ENCODE results near the gene PILRB.
"Not testable (repeated sequence)": the region's sequence is repeated elsewhere in the genome, so short reads cannot be mapped to it uniquely, and the experiment has no call there.

The PILRB gene

DNA sequence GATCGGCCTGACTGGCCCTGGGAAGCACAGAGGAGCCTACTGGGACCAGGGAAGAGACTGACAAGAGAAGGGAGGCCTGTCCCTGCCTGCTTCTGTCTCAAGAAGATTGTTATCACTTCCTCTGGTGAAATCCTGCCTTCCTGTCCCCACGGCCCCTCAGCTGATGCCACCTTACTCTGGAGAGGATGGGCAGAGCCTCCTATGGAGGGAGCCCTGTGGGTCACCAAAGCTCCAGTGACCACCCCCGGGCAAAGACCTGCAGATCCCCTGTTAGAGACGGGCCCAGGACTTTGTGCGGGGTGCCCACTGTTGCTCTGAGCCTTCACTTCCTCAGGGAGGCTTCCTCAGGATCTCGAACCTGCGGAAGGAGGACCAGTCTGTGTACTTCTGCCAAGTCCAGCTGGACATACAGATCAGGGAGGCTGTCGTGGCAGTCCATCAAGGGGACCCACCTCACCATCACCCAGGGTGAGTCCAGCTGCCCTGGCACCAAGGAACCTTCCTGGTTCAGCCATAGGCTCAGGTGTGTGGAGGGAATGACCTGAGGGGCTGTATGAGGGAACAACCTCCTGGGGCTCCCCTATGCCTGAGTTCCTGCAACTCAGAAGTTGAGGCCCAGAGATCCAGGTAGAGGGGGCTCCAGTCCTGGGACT lies 1.4 kb upstream of the PILRB start:
- DNase-seq (ENCODE audit: low read depth in 2 of 2), result no peak

DNA sequence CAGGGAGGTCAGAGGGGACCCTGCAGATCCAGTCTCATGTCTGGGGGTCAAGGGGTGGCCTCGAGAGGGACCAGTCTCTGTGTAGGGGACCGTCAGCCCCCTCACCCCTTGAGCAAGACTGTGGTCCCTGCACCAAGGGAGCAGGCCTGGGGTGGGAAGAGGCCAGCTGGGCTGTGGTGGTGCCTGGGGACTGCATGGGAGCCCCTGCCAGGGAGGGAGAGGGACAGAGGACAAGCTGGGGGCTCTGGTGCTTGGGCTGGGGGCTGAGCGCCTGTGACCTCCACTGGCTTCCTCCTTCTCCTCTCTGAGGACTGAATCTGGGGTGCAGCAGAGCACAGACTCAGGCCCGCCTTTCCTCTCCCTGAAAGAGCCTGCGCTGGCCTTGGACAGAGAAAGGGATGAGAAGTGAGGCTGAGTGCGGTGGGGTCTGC lies 771 bp upstream of the PILRB start:
- DNase-seq (ENCODE audit: low read depth in 2 of 2), result no peak

DNA sequence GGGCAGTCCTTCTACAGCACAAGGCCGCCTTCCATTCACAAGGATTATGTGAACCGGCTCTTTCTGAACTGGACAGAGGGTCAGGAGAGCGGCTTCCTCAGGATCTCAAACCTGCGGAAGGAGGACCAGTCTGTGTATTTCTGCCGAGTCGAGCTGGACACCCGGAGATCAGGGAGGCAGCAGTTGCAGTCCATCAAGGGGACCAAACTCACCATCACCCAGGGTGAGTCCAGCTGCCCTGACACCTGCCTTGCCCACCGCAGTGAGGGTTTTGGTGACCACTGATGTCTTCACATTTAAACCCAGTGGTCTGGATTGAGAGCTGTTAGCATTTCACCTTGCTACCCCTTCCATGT lies 918 bp downstream of the PILRB start:
- DNase-seq (ENCODE audit: low read depth in 2 of 2), result no peak

DNA sequence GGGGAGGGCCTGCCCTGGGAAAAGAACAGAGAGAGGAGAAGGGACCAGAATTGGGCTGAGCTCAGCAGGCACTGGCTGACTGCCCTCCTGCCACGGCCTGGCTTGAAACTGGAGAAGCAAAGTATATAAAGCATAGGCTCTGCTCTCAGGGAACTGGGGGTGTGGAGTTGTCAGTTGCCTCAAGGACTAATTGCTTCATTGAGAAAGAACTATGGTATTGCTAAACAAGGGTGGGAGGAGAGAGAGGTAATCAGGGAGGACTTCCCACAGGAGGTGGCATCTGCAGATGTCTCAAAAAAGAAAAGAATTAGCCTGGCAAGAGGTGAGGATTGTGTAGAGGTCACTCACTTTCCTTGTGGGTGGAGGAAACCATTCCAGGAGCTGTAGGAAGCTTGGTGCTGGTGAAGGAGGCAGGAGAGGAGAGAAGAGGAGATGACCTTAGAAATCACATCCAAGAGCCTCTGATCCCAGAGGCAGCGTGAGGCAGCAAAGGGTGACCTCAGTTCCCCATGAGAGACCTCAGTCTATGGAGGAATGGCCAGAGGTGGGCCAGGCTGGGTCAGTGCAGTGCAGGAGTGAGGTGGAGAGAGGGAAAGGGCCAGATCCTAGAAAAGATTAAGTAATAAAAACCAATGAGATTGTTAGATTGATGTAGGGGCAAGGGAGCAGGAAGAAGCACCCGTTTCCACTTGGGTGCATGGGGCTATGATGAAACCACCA lies 2.4 kb downstream of the PILRB start:
- no peak for DNase-seq (ENCODE audit: low read depth in 2 of 2)

DNA sequence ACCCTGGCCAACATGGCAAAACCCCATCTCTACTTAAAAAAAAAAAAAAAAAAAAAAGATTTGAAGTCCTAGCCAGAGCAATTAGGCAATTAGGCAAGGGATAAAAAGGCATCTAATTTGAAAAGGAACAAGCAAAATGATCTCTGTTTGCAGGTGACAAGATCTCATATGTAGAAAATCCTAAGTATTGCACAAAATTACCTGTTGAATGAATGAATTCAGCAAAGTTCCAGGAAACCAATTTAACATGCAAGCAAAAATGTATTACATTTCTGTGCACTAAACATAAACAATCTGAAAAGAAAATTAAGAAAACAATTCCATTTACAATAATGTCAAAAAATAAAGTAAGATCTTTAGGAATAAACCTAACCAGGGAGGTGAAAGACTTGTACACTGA lies 5.2 kb downstream of the PILRB start:
- DNase-seq (ENCODE audit: low read depth in 2 of 2), result no peak

DNA sequence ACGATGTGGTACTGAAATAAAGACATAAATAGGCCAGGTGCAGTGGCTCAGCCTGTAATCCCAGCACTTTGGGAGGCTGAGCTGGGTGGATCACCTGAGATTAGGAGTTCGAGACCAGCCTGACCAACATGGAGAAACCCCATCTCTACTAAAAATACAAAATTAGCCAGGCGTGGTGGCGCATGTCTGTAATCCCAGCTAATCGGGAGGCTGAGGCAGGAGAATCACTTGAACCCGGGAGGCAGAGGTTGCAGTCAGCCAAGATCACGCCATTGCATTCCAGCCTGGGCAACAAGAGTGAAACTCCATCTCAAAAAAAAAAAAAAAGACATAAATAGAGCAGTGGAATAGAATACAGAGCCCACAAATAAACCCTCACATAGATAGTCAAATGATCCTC lies 5.9 kb downstream of the PILRB start:
- DNase-seq (ENCODE audit: low read depth in 2 of 2), result not testable (repeated sequence)

DNA sequence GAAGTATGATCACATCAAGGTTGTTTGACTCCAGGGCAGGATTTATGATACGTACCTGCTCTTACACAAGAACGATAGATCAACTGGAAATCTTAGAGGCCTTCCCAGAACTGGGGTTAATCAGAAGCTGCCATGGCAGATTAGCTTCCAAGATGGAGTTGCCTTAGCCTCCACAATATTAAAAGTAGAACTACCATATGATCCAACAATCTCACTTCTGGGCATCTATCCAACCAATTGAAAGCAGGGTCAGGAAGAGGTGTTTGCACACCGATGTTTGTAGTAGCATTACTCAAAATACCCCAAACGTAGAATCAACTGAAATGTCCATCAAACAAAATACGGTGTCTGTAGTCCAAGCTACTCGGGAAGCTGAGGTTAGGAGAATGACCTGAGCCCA lies 6.6 kb downstream of the PILRB start:
- no peak for DNase-seq (ENCODE audit: low read depth in 2 of 2)

DNA sequence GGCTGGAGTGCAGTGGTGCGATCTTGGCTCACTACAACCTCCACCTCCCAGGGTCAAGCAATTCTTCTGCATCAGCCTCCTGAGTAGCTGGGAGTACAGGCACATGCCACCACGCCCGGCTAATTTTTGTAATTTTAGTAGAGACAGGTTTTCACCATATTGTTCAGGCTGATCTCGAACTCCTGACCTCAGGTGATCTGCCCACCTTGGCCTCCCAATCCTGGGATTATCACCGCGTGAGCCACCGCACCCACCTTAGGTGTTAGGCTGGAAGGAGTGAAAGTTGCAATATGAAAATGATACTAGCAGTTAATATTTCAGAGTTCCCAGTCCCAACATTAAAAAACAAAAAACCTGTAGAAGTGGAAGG lies 8.1 kb downstream of the PILRB start:
- not testable (repeated sequence) for DNase-seq (ENCODE audit: low read depth in 2 of 2)

DNA sequence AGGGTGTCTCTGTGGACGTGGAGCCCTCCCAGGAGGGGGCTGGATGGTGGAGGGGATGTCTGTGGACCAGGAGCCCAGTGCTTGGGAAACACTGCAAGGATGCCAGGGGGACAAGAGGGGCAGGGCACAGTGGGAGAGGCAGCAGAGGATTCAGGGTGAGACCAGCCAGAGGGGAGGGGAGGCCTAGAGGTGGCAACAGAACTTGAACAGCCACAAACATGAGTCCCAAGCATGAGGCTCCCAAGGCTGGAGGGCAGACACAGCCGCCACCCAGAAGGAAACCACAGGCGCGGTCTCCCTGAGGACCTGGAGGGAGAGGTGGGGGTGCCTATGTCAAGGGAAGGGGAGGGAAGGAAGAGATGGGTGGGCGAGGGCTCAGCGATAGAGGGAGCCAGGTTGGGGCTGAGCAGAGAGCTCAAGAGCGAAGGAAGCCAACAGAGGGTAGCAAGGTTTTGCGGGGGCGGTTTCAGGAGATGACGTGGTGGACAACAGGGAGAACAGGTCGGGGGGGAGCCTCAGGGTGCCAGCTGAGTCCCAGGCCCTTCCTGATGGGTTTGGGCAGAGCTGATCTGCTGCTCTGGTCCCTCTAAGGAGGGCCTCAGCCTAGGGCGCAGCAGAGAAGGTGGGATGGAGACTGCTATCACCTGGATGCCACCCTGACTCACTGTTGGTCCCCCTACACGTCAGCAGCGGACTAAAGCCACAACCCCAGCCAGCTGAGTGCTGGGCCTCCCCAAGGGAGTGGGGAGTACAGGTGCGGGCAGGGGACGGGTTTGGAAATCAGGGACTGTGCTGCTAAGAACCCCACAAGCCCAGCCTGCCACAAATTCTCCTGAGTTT lies 8.7 kb downstream of the PILRB start:
- no peak for DNase-seq (ENCODE audit: low read depth in 2 of 2)

DNA sequence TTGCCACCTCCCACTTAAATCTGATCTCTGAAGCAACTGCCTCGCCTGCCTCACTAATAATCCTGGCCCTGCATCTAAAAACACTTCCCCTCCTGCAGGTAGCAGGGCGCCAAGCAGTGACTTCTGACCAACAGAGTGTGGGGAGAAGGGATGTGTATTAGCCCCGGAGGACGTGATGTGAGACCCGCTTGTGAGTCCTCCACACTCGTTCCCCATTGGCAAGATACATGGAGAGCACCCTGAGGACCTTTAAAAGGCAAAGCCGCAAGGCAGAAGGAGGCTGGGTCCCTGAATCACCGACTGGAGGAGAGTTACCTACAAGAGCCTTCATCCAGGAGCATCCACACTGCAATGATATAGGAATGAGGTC lies 9.3 kb downstream of the PILRB start:
- no peak for DNase-seq (ENCODE audit: low read depth in 2 of 2)

DNA sequence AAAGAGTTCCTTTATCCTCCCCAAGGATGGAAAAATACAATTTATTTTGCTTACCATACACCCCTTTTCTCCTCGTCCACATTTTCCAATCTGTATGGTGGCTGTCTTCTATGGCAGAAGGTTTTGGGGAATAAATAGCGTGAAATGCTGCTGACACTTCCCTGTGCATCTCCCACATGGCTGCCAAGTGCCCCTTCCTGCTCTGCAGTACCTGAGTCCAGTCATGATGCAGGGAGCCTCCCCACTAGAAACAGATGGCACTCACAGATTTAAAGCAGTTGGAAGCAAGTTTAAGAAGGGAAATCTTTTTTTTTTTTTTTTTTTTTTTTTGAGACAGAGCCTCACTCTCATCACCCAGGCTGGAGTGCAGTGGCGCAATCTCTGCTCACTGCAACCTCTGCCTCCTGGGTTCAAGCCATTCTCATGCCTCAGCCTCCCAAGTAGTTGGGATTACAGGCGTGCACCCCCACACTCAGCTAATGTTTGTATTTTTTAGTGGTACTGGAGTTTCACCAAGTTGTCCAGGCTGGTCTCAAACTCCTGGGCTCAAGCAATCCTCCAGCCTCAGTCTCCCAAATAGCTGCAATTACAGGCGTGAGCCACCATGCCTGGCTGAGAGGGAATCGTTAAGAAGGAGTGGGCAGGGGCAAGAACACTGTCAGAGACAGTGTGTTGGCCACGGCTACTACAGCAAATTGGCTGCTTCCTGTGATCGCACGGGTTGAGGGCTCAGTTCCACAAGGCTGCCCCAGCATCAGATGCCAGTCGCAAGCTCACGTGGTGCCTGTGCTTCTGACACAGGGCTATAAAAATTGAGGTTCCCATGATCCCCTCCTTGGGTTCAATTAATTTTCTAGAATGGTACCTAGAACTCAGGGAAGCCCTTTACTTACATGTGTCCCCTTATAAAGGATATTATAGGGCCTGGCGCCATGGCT lies 10.0 kb downstream of the PILRB start:
- no peak for DNase-seq (ENCODE audit: low read depth in 2 of 2)

DNA sequence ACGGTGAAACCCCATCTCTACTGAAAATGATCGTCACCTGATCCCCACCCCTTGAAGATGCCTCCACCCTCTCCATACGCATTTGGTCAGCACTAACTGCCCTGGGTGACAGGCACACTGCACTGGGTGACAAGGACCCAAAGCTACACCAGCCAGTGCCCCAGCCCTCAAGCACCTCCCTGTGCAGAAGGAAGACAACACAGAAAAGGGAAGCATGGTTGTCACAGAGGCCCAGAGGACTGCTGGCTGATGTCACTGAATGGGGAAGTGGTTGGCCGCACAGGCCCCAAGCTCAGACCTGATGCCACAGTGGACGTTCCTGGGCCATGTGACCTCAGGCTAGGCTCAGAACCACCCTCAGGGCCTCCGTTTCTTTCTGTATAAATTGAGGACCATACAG lies 11.2 kb downstream of the PILRB start:
- no peak for DNase-seq (ENCODE audit: low read depth in 2 of 2)

DNA sequence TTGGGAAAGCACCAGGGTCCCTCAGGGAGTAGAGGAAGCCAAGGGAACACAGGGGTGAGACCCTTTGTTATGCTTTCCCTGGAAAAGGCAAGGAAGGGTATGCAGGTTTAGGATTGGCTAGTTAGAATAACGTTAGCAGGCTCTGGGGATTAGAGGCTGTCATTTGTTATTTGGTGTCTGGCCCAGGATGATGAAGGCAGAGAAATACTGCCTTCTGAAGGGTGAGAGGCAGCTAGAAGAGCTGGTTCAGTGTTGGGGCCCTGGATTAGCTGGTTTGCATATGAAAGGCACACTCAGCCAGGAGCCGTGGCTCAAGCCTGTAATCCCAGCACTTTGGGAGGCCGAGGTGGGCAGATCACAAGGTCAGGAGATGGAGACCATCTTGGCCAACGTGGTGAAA lies 12.4 kb downstream of the PILRB start:
- no peak for DNase-seq (ENCODE audit: low read depth in 2 of 2)

DNA sequence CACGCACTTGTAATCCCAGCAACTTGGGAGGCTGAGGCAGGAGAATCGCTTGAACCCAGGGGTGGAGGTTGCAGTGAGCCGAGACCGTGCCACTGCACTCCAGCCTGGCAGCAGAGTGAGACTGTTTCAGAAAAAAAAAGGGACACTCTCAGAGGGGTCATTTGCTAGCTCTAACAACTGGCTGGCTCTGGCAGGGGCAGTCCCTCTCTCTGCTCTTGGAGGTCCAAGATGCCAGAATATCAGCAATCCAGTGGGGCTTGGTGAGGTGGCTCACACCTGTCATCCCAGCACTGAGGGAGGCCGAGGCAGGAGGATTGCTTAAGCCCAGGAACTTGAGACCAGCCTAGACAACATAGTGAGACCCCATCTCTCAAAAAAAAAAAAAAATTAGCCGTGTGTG lies 12.8 kb downstream of the PILRB start:
- DNase-seq (ENCODE audit: low read depth in 2 of 2), result no peak

DNA sequence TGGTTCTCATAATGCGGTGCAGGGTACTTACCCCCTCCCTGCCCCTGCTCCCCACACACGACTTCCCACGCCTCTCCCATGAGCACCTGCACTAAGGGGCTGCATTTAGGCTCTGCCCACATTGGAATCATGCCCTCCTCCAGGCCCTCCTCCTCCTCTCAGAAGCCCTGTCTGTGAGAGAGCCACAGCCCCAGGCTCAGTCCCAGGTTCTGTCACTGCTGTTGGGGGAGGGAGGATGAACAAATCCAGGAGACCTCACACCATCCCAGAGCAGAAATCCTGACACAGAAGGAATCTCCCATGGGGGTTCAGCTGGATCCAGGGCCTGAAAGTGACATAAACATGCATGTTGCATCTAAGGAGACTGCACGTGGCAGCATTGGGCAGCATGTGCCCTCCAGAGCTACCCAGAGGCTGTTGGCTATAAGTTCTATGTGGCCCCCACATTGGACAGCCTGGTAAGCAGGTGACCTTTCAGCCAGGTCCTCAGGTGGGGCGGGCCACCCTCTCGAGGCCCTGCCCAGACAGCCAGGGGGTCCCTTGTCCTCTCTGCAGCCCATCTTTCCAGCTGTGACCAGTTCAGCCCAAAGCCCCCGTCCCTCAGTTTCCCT lies 13.7 kb downstream of the PILRB start:
- DNase-seq (ENCODE audit: low read depth in 2 of 2), result no peak

DNA sequence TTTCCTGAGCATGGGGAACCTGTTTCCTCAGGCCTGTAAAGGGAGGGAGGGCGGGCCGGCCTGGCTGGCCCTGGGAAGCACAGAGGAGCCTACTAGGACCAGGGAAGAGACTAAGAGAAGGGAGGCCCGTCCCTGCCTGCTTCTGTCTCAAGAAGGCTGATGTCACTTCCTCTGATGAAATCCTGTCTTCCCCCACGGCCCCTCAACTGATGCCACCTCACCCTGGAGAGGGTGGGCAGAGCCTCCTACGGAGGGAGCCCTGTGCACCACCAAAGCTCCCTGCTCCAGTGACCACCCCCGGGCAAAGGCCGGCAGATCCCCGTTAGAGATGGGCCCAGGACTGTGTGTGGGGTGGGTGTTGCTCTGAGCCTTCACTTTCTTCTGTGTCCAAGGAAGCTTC lies 14.3 kb downstream of the PILRB start:
- DNase-seq (ENCODE audit: low read depth in 2 of 2), result no peak

DNA sequence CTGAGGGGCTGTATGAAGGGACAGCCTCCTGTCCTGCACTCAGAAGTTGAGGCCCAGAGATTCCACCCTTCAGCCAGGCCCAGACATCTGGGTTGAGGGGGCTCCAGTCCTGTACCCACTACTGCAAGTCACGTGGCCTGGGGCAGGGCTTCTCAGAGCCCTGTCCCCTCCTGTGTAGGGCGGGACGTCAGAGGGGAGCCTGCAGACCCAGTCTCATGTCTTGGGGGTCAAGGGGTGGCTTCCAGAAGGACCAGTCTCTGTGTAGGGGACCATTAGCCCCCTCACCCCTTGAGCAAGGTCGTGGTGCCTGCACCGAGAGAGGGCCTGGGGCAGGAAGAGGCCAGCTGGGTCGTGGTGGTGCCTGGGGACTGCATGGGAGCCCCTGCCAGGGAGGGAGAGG lies 14.8 kb downstream of the PILRB start:
- DNase-seq (ENCODE audit: low read depth in 2 of 2), result no peak

DNA sequence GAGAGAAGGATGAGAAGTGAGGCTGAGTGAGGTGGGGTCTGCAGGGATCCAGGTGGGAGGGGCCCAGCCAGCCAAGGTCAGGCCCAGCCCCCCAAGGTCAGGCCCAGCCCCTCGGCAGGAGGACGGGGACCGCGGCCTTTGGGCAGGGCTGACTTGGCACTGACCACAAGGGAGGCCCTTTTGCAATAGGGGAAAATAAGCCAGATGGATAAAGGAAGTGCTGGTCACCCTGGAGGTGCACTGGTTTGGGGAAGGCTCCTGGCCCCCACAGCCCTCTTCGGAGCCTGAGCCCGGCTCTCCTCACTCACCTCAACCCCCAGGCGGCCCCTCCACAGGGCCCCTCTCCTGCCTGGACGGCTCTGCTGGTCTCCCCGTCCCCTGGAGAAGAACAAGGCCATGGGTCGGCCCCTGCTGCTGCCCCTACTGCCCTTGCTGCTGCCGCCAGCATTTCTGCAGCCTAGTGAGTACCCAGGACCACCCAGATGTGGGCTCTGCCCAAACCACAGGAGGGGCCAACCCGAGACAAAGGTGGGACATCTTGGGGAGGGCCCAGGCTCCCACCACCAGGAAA lies 15.4 kb downstream of the PILRB start, which contains the start of gene PILRA:
Gene PILRA, plus strand, starts transcription at position 227 of the 571 bp plus-strand sequence. Its CDS starts 170 bp downstream, at position 397.
- no peak for DNase-seq (ENCODE audit: low read depth in 2 of 2)

DNA sequence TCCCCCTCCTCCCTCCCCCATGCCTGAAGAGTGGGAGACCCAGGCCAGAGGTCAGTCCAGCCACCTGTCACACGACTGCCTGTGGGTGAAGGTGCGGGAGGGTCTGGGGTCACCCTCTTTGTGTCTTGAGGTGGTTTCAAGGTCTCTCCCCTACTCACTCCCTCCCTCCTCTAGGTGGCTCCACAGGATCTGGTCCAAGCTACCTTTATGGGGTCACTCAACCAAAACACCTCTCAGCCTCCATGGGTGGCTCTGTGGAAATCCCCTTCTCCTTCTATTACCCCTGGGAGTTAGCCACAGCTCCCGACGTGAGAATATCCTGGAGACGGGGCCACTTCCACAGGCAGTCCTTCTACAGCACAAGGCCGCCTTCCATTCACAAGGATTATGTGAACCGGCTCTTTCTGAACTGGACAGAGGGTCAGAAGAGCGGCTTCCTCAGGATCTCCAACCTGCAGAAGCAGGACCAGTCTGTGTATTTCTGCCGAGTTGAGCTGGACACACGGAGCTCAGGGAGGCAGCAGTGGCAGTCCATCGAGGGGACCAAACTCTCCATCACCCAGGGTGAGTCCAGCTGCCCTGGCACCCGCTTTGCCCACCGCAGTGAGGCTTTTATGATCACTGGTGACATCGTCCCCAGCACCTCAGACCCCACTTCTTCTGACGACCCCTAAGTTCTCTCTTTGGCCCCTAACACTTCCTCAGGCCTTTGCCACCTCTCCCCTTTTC lies 16.1 kb downstream of the PILRB start:
- DNase-seq (ENCODE audit: low read depth in 2 of 2), result not testable (repeated sequence)

DNA sequence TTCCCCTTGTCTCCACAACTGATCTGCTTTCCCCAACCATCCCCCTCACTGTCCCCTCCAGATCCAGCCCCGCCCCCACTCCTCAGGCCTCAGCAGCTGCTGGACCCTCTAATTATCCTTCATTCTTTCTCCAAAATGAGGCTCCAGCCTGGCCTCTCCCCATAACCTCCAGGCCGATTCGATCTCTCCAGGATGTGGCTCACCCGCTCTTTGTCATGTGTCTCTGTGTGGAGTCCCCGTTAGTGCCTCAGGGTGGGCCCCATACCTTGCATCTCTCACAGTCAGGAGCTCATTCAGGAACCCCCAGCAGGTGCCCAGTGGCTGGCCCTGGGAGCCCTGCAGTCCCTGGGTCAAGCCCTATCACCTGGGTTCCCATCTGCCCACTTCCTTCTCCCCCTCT lies 16.7 kb downstream of the PILRB start:
- DNase-seq (ENCODE audit: low read depth in 2 of 2), result no peak
